ENCODE data around the gene DGCR2.
"Not testable (repeated sequence)": the region's sequence is repeated elsewhere in the genome, so short reads cannot be mapped to it uniquely, and the experiment has no call there.

Gene DGCR2

GRCh38 chr22:19122143-19122751, at the start of gene DGCR2:
Gene DGCR2 (minus strand): TSS chr22:19122412. CDS start chr22:19122206, 206 bp downstream.
- DNase-seq: peak; percentile 97

- no peak for DNase-seq
Measured at GRCh38 chr22:19169947-19170318, 47.7 kb upstream of the DGCR2 start.

GRCh38 chr22:19169002-19169946, 47.1 kb upstream of the DGCR2 start:
- peak; percentile 95 for DNase-seq

GRCh38 chr22:19168088-19168890, 46.1 kb upstream of the DGCR2 start:
- no peak for DNase-seq

GRCh38 chr22:19167106-19167869, 45.1 kb upstream of the DGCR2 start:
- DNase-seq: no peak

- no peak for DNase-seq
Measured at GRCh38 chr22:19166421-19166820, 44.2 kb upstream of the DGCR2 start.

- no peak for DNase-seq
Measured at GRCh38 chr22:19164425-19164824, 42.2 kb upstream of the DGCR2 start.

- not testable (repeated sequence) for DNase-seq
Measured at GRCh38 chr22:19158649-19159048, 36.4 kb upstream of the DGCR2 start.

- DNase-seq: not testable (repeated sequence)
Measured at GRCh38 chr22:19156109-19156508, 33.9 kb upstream of the DGCR2 start.

- no peak for DNase-seq
Measured at GRCh38 chr22:19152942-19153883, 31.0 kb upstream of the DGCR2 start.

- DNase-seq: no peak
Measured at GRCh38 chr22:19151329-19152191, 29.3 kb upstream of the DGCR2 start.

GRCh38 chr22:19150482-19151328, 28.5 kb upstream of the DGCR2 start:
- DNase-seq: no peak

GRCh38 chr22:19149991-19150390, 27.8 kb upstream of the DGCR2 start, which contains the start of gene GSC2:
Gene GSC2 (minus strand): TSS chr22:19150292. CDS start chr22:19150283, 9 bp downstream.
- no peak for DNase-seq

- peak; percentile 31 for DNase-seq
Measured at GRCh38 chr22:19149047-19149883, 27.1 kb upstream of the DGCR2 start.

- no peak for DNase-seq
Measured at GRCh38 chr22:19148417-19149046, 26.3 kb upstream of the DGCR2 start.

- DNase-seq: peak; percentile 54
Measured at GRCh38 chr22:19147195-19147780, 25.1 kb upstream of the DGCR2 start.

GRCh38 chr22:19146215-19146968, 24.2 kb upstream of the DGCR2 start:
- peak; percentile 9 for DNase-seq

All from NCI-H82 (cell line).